DMS114 treated with DMSO at 0.1 percent for 48 hours (cell line): Measurements from ENCODE around the gene TMEM31.

Experiments used
- DNase-seq: peaks from one replicate; lab custom pipeline; 2025; ENCODE audit not compliant: unreplicated experiment; lab: John Stamatoyannopoulos, UW

TMEM31 gene

DNA sequence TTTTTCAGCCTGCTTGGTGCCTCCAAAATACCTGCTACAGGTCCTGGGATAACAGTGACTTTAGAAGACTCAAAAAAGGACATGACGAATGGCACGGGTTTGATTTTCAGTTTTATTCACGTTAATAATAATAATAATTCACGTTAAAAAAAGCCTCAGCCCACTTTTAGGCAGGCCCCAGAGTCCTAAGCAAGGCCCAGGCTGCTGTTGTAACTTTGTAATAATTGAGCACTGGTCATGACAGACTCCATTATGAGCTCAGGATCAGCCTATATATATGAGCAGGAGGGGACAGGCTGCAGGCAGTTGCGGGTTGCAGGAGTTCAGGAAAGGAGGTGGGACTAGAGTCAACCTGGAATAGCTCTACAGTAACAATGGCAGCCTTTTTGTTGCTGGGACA lies at the start of gene TMEM31:
Gene TMEM31 (plus strand): TSS at position 301 of the 400 bp plus-strand sequence. CDS start 1,350 bp downstream, outside the sequence.
- DNase-seq, result no peak

DNA sequence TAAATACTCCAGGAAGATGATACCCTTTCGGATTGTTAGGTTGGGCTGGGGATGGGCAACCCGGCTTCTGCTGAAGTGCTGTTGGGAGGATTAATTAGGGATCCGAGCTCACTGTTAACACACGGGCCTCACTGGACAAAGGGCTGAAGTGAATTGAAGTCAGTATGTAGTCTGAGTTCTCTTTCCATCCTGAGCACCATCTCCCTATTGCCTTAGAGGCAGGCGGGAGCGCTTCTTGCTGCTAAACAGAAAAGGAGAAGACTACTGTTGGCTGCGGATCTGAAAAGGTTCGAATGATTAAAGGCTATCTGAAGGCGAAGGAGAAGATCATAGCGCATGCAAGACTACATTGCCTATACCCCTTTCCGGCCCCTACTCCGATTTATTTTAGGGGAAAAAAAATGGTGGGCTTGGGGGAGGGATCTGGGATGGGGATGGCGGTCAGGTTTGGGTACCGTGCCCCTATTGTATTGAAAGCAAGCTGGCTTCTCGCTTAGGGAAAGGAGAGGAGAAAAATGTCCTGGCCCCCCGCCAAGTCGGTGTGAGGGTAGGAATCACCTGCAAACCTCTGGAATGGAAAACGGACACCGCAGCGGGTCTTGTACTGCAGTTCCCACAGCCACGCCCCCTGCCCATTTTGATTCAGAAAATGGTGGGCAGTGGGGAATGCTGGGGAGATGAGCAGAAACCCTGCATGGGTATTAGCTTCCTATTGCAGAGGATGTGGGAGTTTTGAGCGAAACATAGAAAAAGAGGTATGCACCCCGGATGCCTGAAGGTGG lies 46.5 kb upstream of the TMEM31 start:
- no peak for DNase-seq

GRCh38 chrX:103666202-103667107 lies 44.3 kb upstream of the TMEM31 start:
- no peak for DNase-seq

GRCh38 chrX:103669745-103670144 lies 41.0 kb upstream of the TMEM31 start:
- no peak for DNase-seq

GRCh38 chrX:103674531-103675454 lies 35.9 kb upstream of the TMEM31 start:
- peak; percentile 28 for DNase-seq

- DNase-seq, result no peak
Measured at GRCh38 chrX:103678199-103678993, 32.3 kb upstream of the TMEM31 start.

GRCh38 chrX:103681443-103681842 lies 29.3 kb upstream of the TMEM31 start:
- DNase-seq, result no peak

DNA sequence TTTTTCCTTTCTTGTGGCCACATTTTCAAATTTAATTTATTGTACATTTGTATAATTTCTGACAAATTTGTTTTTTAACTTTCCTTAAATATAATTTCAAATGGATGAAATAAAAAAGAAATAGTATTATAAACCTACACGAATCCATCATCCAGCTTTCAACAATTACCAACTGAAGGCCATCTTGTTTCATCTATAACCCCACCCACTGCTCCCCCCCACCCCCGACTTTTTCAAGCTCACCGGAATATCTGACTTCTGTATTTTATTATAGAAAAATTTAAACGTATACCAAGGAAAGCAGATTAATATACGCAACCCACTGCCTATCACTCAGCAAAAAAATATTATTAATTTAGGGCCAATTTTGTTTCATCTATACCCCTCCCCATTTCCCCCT lies 25.3 kb upstream of the TMEM31 start:
- no peak for DNase-seq

- DNase-seq, result peak; percentile 97
Measured at GRCh38 chrX:103686199-103687072, 24.3 kb upstream of the TMEM31 start, which contains the start of gene MORF4L2. TSS of gene MORF4L2 (minus strand) at chrX:103686699. CDS start at chrX:103677027, 9,672 bp downstream.

DNA sequence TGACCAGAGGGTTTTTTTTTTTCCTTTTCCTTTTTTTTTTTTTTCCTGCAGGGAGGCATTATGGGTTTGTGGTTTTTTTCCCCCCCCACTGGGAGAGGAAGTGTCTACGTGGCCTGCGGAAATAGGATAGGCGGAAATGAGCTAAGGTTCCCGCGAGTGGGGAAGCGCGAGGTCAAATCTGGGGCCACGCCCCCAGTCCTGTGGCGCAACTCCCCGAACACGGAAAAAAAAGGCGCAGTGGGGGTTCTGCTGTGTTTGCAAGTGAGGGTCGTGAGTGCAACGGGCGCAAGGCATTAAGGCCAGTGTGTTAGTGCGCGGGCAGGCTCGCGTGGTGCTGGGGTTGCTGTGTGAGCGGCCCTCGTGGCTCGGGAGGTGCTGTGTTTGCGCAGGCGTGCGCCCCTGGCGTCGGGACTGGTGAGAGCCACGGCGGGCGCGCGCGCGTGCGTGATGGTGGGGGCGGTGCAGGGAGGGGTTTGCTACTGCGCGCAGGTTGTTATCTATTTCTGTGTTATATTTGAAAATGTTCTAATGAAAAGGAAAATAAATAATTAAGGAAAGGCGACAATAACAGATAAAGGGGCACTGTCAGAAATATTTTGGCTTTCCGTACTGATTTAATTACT lies 23.5 kb upstream of the TMEM31 start:
- peak; percentile 80 for DNase-seq

DNA sequence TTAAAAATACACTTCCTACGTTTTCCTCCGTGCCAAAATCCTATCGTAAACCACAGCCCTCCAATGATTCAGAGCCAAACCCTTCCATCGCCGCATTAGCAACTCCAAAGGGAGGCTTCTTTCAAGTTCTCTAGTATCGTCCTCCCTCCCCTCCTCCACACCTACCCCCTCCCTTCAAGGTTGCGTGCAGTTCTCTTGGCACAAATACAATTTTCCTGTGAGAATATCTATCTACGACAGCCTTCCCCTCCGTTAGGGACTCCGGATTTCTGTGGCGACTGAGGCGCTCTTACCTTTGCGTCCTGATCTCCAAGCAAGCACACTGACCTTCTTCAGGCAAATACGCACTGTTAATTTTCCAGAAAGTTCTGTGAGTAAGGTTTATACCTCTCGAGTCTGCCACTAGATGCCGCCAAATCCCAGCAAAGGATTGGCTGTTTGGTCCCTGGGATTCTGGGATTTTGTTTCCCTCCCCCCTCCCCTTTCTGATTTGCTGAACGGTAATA lies 23.0 kb upstream of the TMEM31 start:
- peak; percentile 80 for DNase-seq

- DNase-seq, result peak; percentile 52
Measured at GRCh38 chrX:103688946-103689345, 21.8 kb upstream of the TMEM31 start.

GRCh38 chrX:103691059-103691458 lies 19.6 kb upstream of the TMEM31 start:
- no peak for DNase-seq

GRCh38 chrX:103697687-103698086 lies 13.0 kb upstream of the TMEM31 start:
- no peak for DNase-seq

- no peak for DNase-seq
Measured at GRCh38 chrX:103699243-103699642, 11.5 kb upstream of the TMEM31 start.

DNA sequence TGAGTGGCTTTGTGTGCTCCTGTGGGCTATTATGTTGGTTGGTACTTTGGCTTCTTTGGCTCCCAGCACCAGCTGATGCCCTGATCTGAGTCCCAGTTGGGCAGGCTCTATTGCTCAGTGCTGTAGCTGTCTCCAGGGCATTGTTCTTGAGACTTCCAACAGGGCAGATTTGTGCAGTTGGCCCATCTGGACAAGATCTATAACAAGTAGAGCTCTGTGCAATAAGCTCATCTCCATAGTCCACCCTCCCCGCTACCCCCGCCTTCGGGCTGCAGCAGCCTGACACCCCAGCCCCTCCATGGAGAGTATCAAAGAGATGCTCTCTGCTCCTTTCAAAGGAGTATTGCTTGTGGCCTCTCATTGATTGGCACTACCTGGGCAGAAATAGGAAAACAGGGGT lies 5.8 kb upstream of the TMEM31 start:
- no peak for DNase-seq

GRCh38 chrX:103716962-103717361 lies 6.3 kb downstream of the TMEM31 start:
- DNase-seq, result no peak

GRCh38 chrX:103718120-103718519 lies 7.4 kb downstream of the TMEM31 start:
- DNase-seq, result no peak
